ENCODE measurements around the gene MRPS18A.

GRCh38 chr6:43730634-43731033 lies 43.0 kb upstream of the MRPS18A start:
- TF ChIP-seq POLR2AphosphoS5 (IDR thresholded peaks at IDR 0.05; ENCODE audit: low read depth, low read length) (no peak), POLR2A (IDR thresholded peaks at IDR 0.05; ENCODE audit: control extremely low read depth in 1 of 2, low read depth in 2 of 2, low read length in 2 of 2) (no peak), EP300 (IDR thresholded peaks at IDR 0.05; ENCODE audit: borderline replicate concordance in 1 of 2, low read depth in 2 of 2, low read length in 2 of 2) (no peak), CREB1 (IDR thresholded peaks at IDR 0.05) (no peak)
- TF ChIP-seq, protein P1, sequence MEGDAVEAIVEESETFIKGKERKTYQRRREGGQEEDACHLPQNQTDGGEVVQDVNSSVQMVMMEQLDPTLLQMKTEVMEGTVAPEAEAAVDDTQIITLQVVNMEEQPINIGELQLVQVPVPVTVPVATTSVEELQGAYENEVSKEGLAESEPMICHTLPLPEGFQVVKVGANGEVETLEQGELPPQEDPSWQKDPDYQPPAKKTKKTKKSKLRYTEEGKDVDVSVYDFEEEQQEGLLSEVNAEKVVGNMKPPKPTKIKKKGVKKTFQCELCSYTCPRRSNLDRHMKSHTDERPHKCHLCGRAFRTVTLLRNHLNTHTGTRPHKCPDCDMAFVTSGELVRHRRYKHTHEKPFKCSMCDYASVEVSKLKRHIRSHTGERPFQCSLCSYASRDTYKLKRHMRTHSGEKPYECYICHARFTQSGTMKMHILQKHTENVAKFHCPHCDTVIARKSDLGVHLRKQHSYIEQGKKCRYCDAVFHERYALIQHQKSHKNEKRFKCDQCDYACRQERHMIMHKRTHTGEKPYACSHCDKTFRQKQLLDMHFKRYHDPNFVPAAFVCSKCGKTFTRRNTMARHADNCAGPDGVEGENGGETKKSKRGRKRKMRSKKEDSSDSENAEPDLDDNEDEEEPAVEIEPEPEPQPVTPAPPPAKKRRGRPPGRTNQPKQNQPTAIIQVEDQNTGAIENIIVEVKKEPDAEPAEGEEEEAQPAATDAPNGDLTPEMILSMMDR (IDR thresholded peaks at IDR 0.05; ENCODE audit: control extremely low read depth in 1 of 3, insufficient read depth in 1 of 3, low read depth in 1 of 3, low read length in 3 of 3): no peak

Measured in H1 (cell line).